ENCODE data around the gene TEX22.

GRCh38 chr14:105384041-105384557 lies 14.2 kb upstream of the TEX22 start:
- TF ChIP-seq, protein P1, sequence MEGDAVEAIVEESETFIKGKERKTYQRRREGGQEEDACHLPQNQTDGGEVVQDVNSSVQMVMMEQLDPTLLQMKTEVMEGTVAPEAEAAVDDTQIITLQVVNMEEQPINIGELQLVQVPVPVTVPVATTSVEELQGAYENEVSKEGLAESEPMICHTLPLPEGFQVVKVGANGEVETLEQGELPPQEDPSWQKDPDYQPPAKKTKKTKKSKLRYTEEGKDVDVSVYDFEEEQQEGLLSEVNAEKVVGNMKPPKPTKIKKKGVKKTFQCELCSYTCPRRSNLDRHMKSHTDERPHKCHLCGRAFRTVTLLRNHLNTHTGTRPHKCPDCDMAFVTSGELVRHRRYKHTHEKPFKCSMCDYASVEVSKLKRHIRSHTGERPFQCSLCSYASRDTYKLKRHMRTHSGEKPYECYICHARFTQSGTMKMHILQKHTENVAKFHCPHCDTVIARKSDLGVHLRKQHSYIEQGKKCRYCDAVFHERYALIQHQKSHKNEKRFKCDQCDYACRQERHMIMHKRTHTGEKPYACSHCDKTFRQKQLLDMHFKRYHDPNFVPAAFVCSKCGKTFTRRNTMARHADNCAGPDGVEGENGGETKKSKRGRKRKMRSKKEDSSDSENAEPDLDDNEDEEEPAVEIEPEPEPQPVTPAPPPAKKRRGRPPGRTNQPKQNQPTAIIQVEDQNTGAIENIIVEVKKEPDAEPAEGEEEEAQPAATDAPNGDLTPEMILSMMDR (IDR thresholded peaks at IDR 0.05), result no peak
- TF ChIP-seq POLR2A (IDR thresholded peaks at IDR 0.05), result no peak
- no peak for TF ChIP-seq EP300 (IDR thresholded peaks at IDR 0.05)

All from stomach (tissue), 4 donors.